HG03045 (cell line): Measurements from ENCODE around the gene ORC3.
"Not testable (repeated sequence)": the region's sequence is repeated elsewhere in the genome, so short reads cannot be mapped to it uniquely, and the experiment has no call there.

Experiments used
- ATAC-seq: cut with Tn5 transposase; IDR thresholded peaks from one replicate; pipeline ENCODE4 v1.9.1; 2021; ENCODE audit warnings: mild to moderate bottlenecking, moderate library complexity; ENCODE audit not compliant: unreplicated experiment

ORC3 gene

DNA sequence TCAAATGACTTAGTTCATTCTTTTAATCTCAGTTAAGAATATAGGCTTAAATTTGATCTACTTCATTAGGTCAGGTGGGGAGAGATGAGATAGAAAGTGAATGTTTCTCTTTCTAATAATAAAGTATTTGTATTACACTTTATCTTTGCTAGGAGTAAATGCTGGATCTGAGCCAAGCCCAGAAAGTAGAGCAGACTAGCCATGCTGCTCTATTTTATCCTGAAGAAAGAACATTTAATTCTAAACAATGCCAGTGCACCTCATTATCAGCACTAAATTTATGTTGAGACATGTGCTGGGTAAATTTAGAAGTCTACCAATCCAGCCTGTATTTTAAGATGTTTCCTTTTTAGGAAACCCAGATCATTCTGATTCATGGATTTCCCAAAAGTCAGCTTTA lies 68.6 kb downstream of the ORC3 start:
- ATAC-seq: no peak

GRCh38 chr6:87660226-87660911 lies 70.4 kb downstream of the ORC3 start:
- no peak for ATAC-seq

DNA sequence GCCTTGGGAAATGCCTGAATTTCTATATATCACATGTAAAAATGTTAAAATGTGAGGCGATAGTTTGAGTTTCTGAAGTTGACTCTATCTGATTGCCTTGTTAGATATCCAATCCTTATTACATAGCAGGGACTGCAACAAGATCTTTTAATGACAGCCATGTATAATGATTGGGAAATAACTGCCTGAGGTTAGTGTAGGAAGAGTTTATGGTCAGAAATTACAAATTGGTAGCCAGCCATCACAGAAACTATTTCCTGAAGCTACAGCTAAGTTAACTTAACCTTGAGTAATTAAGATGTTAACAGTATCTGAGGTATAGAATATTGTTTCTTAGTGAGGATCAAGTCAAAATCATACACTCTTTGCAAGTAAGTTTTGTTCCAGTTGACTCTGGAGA lies 71.1 kb downstream of the ORC3 start:
- ATAC-seq: no peak

- ATAC-seq: no peak
Measured at GRCh38 chr6:87661503-87661902, 71.6 kb downstream of the ORC3 start.

- ATAC-seq: no peak
Measured at GRCh38 chr6:87663434-87663833, 73.5 kb downstream of the ORC3 start.

- no peak for ATAC-seq
Measured at GRCh38 chr6:87664921-87665485, 75.1 kb downstream of the ORC3 start.

GRCh38 chr6:87667032-87667431 lies 77.1 kb downstream of the ORC3 start:
- no peak for ATAC-seq

DNA sequence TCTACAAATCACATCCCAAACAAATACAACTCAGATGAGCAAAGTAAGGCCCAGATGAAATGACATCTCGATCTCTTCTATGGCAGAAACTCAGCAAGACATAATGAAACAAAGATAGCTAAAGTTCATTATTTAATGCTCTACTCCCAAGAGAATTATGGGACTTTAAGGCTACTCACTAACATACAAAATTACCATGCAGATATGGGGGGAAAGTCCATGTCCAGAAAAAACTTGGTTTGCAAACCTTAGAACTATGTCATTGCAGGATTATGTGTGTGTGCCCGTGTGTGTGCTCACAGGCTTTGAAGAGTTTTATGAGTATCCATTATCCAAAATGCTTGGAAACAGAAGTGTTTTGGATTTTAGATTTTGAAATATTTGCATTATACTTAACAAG lies 78.1 kb downstream of the ORC3 start:
- ATAC-seq: no peak

GRCh38 chr6:87669051-87669450 lies 79.1 kb downstream of the ORC3 start:
- ATAC-seq: peak; percentile 48

DNA sequence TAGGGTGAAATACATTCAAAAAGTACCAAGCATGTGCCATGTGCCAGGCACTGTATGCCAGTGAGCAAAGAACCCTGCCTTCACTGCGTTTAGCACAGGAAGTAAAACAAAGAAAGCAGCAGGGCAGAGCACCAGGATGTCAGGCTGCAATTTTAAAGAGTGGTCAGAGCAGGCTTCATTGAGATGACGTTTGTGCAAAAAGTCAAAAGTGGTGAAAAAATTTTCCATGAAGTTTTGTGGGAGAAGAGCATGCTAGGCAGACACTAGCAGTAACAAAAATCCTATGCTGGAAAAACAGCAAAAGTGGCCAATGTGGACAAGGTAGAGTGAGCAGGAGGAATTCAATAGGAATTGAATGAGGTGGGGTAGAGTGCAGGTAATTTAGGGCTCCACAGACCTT lies 80.8 kb downstream of the ORC3 start:
- no peak for ATAC-seq

GRCh38 chr6:87671555-87672029 lies 81.7 kb downstream of the ORC3 start:
- no peak for ATAC-seq

DNA sequence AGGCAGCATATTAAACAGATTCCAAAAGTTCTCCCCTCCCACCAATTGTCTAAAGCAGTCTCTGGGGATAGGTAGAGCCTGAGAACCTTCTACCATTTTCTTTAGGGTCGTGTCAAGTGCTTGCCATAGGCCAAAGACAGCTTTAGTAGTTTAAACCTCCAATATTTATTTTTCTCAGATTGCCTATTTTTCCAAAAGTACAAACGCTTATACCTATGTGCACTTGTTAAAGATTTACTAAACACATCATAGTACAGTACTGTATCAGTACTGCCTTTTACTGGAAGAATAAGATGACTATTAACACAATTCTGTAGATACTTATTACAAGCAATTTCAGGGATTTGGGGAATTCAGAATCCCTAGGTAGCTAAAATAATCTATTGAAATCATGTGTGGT lies 82.7 kb downstream of the ORC3 start:
- no peak for ATAC-seq

- ATAC-seq: no peak
Measured at GRCh38 chr6:87673237-87673636, 83.3 kb downstream of the ORC3 start.

DNA sequence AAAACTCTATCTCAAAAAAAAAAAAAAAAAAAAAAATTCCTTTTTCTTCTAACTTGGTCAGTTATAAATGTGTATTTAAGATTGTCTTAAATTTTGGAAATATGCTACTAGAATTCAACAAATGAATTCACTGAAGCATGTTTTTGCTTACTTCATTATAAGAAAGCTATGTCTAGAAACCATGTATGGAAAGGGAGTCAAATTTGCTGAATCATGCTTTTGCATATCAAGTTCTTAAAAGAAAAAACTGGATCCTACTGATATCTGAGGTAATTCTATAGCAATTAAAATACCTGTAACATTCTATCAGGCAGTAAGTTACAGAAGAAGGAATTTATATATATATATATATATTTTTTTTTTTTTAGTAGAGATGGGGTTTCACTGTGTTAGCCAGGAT lies 84.4 kb downstream of the ORC3 start:
- ATAC-seq: no peak

- no peak for ATAC-seq
Measured at GRCh38 chr6:87675004-87675681, 85.2 kb downstream of the ORC3 start.

GRCh38 chr6:87682310-87682709 lies 92.4 kb downstream of the ORC3 start:
- ATAC-seq: no peak

- ATAC-seq: no peak
Measured at GRCh38 chr6:87683890-87684289, 94.0 kb downstream of the ORC3 start.

DNA sequence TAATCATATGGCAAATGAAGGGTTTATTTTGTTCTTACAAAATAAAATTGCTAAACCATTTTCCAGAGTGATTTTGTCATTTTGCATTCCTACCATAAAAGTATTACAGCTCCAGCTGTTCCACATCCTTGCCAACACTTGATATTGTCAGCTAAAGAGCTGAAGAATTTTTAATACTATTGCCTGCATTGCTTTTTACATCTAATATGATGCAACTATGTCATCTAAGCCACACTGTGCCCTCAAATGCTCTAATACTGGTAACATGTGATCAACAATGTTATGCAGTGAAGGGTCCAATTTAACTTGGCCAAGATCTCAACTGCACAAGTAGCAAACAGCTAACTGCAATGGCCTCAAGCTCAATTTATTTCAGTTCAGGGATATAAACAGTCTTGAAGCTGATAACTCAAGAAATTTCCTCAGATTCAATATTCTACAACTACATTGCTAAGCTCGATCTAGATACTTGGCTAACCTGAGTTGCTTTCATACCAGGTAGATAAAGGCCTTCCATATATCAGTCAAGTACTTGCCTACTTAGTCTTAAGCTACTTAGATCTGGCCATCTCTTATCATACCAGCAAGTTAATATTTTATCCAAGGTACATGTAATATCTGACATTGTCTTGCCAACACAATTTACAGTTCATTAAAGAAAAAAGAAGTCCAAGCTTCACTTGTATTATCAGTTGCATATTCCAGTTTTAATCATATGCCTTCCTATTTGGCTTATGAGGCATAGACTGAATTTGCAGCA lies 95.1 kb downstream of the ORC3 start:
- ATAC-seq: no peak

- not testable (repeated sequence) for ATAC-seq
Measured at GRCh38 chr6:87686636-87687205, 96.8 kb downstream of the ORC3 start.

DNA sequence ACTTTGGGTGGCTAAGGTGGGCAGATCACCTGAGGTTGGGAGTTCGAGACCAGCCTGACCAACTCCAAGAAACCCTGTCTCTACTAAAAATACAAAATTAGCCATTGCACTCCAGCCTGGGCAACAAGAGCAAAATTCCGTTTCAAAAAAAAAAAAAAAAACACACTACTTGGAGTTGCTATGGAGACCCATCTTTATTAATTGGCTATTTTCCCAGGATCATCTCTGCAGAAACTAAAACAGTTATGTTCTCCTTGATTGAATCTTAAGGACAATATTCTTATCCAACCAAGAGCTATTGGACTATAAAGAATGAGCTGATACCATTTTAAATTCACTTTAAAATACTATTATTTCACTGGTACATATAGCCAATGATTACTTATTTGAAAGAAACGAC lies 97.4 kb downstream of the ORC3 start:
- no peak for ATAC-seq

DNA sequence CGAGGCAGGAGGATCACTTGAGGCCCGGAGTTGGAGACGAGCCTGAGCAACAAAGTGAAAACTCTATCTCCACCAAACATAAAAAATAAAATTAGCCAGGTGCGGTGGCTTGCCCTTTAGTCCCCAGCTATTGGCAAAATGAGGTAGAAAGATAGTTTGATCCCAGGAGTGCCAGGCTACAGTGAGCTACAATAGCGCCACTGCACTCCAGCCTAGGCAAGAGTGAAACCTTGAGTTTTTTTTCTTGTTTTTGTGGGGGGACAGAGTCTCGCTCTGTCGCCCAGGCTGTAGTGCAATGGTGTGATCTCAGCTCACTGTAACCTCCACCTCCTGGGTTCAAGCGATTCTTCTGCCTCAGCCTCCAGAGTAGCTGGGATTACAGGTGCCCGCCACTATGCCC lies 98.0 kb downstream of the ORC3 start:
- ATAC-seq: not testable (repeated sequence)
